Testis (tissue), 2 donors: ENCODE measurements around the gene PHACTR4.
"Not testable (repeated sequence)": the region's sequence is repeated elsewhere in the genome, so short reads cannot be mapped to it uniquely, and the experiment has no call there.

ENCODE experiments used
- CTCF ChIP-seq, 3 experiments: fragments of 450-650 bp in 2 of 3; fragments of 200-600 bp in 1 of 3; sonication (generic) in 1 of 3; IDR thresholded peaks; one replicate each; pipeline ENCODE4 v1.5.1; 2016 to 2019; ENCODE audit warnings: antibody characterized with exemption in 3 of 3, mild to moderate bottlenecking in 2 of 3, moderate library complexity in 1 of 3
- POLR2A ChIP-seq: fragments of 450-650 bp; IDR thresholded peaks from one replicate; pipeline ENCODE4 v1.6.1; 2017; ENCODE audit warnings: antibody characterized with exemption, mild to moderate bottlenecking, moderate library complexity

GRCh38 chr1:28514445-28514933 is 144.9 kb downstream of the PHACTR4 start:
- TF ChIP-seq CTCF (IDR thresholded peaks at IDR 0.05); POLR2A: not testable (repeated sequence)
